ENCODE results near the gene EXD1.

The EXD1 gene

GRCh38 chr15:41194444-41194843, 36.1 kb downstream of the EXD1 start:
- Histone ChIP-seq H3K27ac (ENCODE audit: insufficient read depth, low read depth, low read length, poor library complexity, severe bottlenecking) (no peak overlapping the region), H3K4me1 (ENCODE audit: control insufficient read depth, insufficient read depth, low read length) (no peaks in the 10 kb centered on the region), H3K9me3 (ENCODE audit: control insufficient read depth, low read length) (no peaks in the 10 kb centered on the region), H3K4me3 (ENCODE audit: insufficient read depth, low read depth, low read length) (no peak overlapping the region), H3K27me3 (ENCODE audit: control insufficient read depth, insufficient read depth, low read length, poor library complexity, severe bottlenecking) (no peaks in the 10 kb centered on the region), H3K36me3 (ENCODE audit: control insufficient read depth, insufficient read depth, low read length) (no peaks in the 10 kb centered on the region)
- WGBS, 2 experiments, result 89% methylated on average over 1 of the region's 1 CpG; no CpG with 5 or more reads in 1 of the 2 experiments

DNA sequence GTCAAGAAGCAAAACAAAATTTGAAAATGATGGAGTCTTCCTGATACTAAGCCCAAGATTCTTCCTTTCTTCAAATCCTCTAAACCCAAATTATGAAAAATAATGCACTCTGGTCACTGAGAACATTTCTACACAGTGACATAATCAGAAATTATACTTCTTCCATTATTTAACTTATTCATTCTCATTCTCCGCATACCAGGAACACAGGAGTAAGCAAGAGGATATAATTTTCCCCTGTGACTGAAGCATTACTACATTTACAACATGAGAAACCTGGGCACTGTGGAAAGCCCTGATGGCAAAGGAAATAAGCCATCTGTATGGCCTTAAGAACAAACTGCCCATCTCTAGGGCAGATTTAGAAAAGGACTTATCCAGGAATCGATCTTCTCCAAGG, 47.0 kb downstream of the EXD1 start:
- Histone ChIP-seq H3K4me1 (ENCODE audit: control insufficient read depth, insufficient read depth, low read length) (no peaks in the 10 kb centered on the region), H3K27me3 (ENCODE audit: control insufficient read depth, insufficient read depth, low read length, poor library complexity, severe bottlenecking) (no peaks in the 10 kb centered on the region), H3K9me3 (ENCODE audit: control insufficient read depth, low read length) (no peaks in the 10 kb centered on the region), H3K36me3 (ENCODE audit: control insufficient read depth, insufficient read depth, low read length) (no peaks in the 10 kb centered on the region), H3K4me3 (ENCODE audit: insufficient read depth, low read depth, low read length) (no peak overlapping the region), H3K27ac (ENCODE audit: insufficient read depth, low read depth, low read length, poor library complexity, severe bottlenecking) (no peak overlapping the region)
- 89 to 92% methylated on average over 2 of the region's 2 CpGs for WGBS, 2 experiments

- Histone ChIP-seq H3K4me1 (ENCODE audit: control insufficient read depth, insufficient read depth, low read length) (no peaks in the 10 kb centered on the region), H3K4me3 (ENCODE audit: insufficient read depth, low read depth, low read length) (no peak overlapping the region), H3K27ac (ENCODE audit: insufficient read depth, low read depth, low read length, poor library complexity, severe bottlenecking) (no peak overlapping the region), H3K36me3 (ENCODE audit: control insufficient read depth, insufficient read depth, low read length) (no peaks in the 10 kb centered on the region), H3K9me3 (ENCODE audit: control insufficient read depth, low read length) (no peaks in the 10 kb centered on the region), H3K27me3 (ENCODE audit: control insufficient read depth, insufficient read depth, low read length, poor library complexity, severe bottlenecking) (no peaks in the 10 kb centered on the region)
- 81 to 84% methylated on average over 4 of the region's 4 CpGs for WGBS, 2 experiments
These were observed 48.3 kb downstream of the EXD1 start for GRCh38 chr15:41182266-41182665.

- no peaks in the 10 kb centered on the region for H3K4me1 ChIP-seq (ENCODE audit: control insufficient read depth, insufficient read depth, low read length)
- H3K9me3 ChIP-seq (ENCODE audit: control insufficient read depth, low read length), result no peaks in the 10 kb centered on the region
- H3K27me3 ChIP-seq (ENCODE audit: control insufficient read depth, insufficient read depth, low read length, poor library complexity, severe bottlenecking), result no peaks in the 10 kb centered on the region
- no peak overlapping the region for H3K27ac ChIP-seq (ENCODE audit: insufficient read depth, low read depth, low read length, poor library complexity, severe bottlenecking)
- H3K36me3 ChIP-seq (ENCODE audit: control insufficient read depth, insufficient read depth, low read length), result no peaks in the 10 kb centered on the region
- H3K4me3 ChIP-seq (ENCODE audit: insufficient read depth, low read depth, low read length), result no peak overlapping the region
- 88 to 93% methylated on average over 6 of the region's 6 CpGs for WGBS, 2 experiments
These were observed 50.3 kb downstream of the EXD1 start for GRCh38 chr15:41180206-41180789.

- 93 to 97% methylated on average over 4 of the region's 4 CpGs for WGBS, 2 experiments
- H3K4me1 ChIP-seq (ENCODE audit: control insufficient read depth, insufficient read depth, low read length), result no peaks in the 10 kb centered on the region
- H3K27ac ChIP-seq (ENCODE audit: insufficient read depth, low read depth, low read length, poor library complexity, severe bottlenecking), result no peak overlapping the region
- H3K9me3 ChIP-seq (ENCODE audit: control insufficient read depth, low read length), result no peaks in the 10 kb centered on the region
- no peak overlapping the region for H3K4me3 ChIP-seq (ENCODE audit: insufficient read depth, low read depth, low read length)
- no peaks in the 10 kb centered on the region for H3K27me3 ChIP-seq (ENCODE audit: control insufficient read depth, insufficient read depth, low read length, poor library complexity, severe bottlenecking)
- no peaks in the 10 kb centered on the region for H3K36me3 ChIP-seq (ENCODE audit: control insufficient read depth, insufficient read depth, low read length)
These were observed 60.8 kb downstream of the EXD1 start for GRCh38 chr15:41169781-41170180.

GRCh38 chr15:41169086-41169485, 61.5 kb downstream of the EXD1 start:
- Histone ChIP-seq H3K27me3 (ENCODE audit: control insufficient read depth, insufficient read depth, low read length, poor library complexity, severe bottlenecking) (no peaks in the 10 kb centered on the region), H3K27ac (ENCODE audit: insufficient read depth, low read depth, low read length, poor library complexity, severe bottlenecking) (no peak overlapping the region), H3K36me3 (ENCODE audit: control insufficient read depth, insufficient read depth, low read length) (no peaks in the 10 kb centered on the region), H3K4me3 (ENCODE audit: insufficient read depth, low read depth, low read length) (no peak overlapping the region), H3K9me3 (ENCODE audit: control insufficient read depth, low read length) (no peaks in the 10 kb centered on the region), H3K4me1 (ENCODE audit: control insufficient read depth, insufficient read depth, low read length) (no peaks in the 10 kb centered on the region)

DNA sequence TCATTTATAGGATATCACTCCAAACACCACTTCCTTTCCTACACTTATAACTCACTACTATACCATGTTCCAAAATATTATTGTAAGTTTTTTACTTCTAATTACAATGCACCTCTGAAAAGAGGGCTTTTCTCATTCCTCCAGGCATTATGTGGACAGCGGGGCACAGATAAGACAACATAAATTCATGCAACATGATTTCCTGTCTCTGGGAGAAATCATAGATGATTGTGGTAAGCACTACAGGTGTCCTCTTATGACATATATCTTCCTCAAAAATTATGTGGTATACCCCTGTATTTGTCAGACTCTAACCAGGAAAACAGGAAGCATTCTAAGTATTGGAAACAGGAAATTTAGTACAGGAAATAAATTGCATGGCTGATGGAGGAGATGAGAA, 68.8 kb downstream of the EXD1 start:
- Histone ChIP-seq H3K9me3 (ENCODE audit: control insufficient read depth, low read length) (no peaks in the 10 kb centered on the region), H3K4me1 (ENCODE audit: control insufficient read depth, insufficient read depth, low read length) (no peaks in the 10 kb centered on the region), H3K27me3 (ENCODE audit: control insufficient read depth, insufficient read depth, low read length, poor library complexity, severe bottlenecking) (no peaks in the 10 kb centered on the region), H3K27ac (ENCODE audit: insufficient read depth, low read depth, low read length, poor library complexity, severe bottlenecking) (no peak overlapping the region), H3K4me3 (ENCODE audit: insufficient read depth, low read depth, low read length) (no peak overlapping the region), H3K36me3 (ENCODE audit: control insufficient read depth, insufficient read depth, low read length) (no peaks in the 10 kb centered on the region)
- 89 to 100% methylated on average over 1 of the region's 1 CpG for WGBS, 2 experiments

DNA sequence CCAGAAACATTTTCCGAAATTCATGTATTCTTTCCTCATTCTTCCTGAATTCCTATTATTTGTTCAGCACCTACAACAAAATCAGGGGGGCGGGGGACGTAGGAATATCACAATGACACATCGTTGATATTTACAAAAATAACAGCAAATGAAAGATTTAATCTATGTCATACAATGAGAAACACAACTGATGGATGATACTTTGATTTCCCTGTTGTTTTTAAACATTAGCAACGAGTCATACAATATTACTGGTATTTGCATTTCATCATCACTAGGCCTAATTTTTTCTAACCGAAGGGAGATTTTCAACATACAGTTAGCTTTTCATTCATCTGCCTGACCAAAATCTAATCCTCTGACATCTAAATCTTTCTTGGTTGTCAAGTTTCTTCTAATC, 69.2 kb downstream of the EXD1 start:
- 92 to 96% methylated on average over 6 of the region's 6 CpGs for WGBS, 2 experiments
- H3K27me3 ChIP-seq (ENCODE audit: control insufficient read depth, insufficient read depth, low read length, poor library complexity, severe bottlenecking), result no peaks in the 10 kb centered on the region
- no peaks in the 10 kb centered on the region for H3K36me3 ChIP-seq (ENCODE audit: control insufficient read depth, insufficient read depth, low read length)

GRCh38 chr15:41160639-41161315, 69.8 kb downstream of the EXD1 start:
- H3K27me3 ChIP-seq (ENCODE audit: control insufficient read depth, insufficient read depth, low read length, poor library complexity, severe bottlenecking), result no peaks in the 10 kb centered on the region
- H3K27ac ChIP-seq (ENCODE audit: insufficient read depth, low read depth, low read length, poor library complexity, severe bottlenecking), result no peak overlapping the region
- WGBS, 2 experiments, result 95% methylated on average over 14 to 15 of the region's 15 CpGs
- H3K4me3 ChIP-seq (ENCODE audit: insufficient read depth, low read depth, low read length), result no peak overlapping the region
- H3K4me1 ChIP-seq (ENCODE audit: control insufficient read depth, insufficient read depth, low read length), result no peaks in the 10 kb centered on the region
- H3K36me3 ChIP-seq (ENCODE audit: control insufficient read depth, insufficient read depth, low read length), result no peaks in the 10 kb centered on the region
- H3K9me3 ChIP-seq (ENCODE audit: control insufficient read depth, low read length), result no peaks in the 10 kb centered on the region

More for the DNA sequence above, 69.2 kb downstream of the EXD1 start:
- H3K27ac ChIP-seq (ENCODE audit: insufficient read depth, low read depth, low read length, poor library complexity, severe bottlenecking), result no peak overlapping the region
- H3K4me3 ChIP-seq (ENCODE audit: insufficient read depth, low read depth, low read length), result no peak overlapping the region
- no peaks in the 10 kb centered on the region for H3K4me1 ChIP-seq (ENCODE audit: control insufficient read depth, insufficient read depth, low read length)
- H3K9me3 ChIP-seq (ENCODE audit: control insufficient read depth, low read length), result no peaks in the 10 kb centered on the region

DNA sequence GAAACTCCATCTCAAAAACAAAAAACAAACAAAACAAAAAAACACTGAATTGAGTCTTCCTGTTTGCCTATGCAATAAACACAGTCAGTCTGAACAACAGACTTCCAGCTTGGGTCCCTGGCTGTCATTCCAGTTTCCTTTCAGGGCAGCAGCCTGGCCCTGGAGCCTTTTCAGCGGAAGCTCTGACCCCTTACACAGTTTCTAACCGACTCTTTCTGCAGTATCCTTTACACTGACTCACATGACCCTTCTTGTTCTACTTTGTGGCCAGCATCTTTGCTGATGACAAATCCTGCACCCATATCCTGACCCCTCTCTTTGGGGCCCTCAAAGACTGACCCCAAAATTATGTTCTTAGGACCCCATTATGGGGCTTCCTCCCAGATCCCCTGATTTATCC, 76.1 kb downstream of the EXD1 start:
- H3K4me1 ChIP-seq (ENCODE audit: control insufficient read depth, insufficient read depth, low read length), result no peaks in the 10 kb centered on the region
- 88 to 91% methylated on average over 2 of the region's 2 CpGs for WGBS, 2 experiments

More for the DNA sequence above, 76.1 kb downstream of the EXD1 start:
- Histone ChIP-seq H3K4me3 (ENCODE audit: insufficient read depth, low read depth, low read length) (no peak overlapping the region), H3K36me3 (ENCODE audit: control insufficient read depth, insufficient read depth, low read length) (no peaks in the 10 kb centered on the region), H3K27ac (ENCODE audit: insufficient read depth, low read depth, low read length, poor library complexity, severe bottlenecking) (no peak overlapping the region), H3K27me3 (ENCODE audit: control insufficient read depth, insufficient read depth, low read length, poor library complexity, severe bottlenecking) (no peaks in the 10 kb centered on the region), H3K9me3 (ENCODE audit: control insufficient read depth, low read length) (no peaks in the 10 kb centered on the region)

Measured in ectodermal cell (in vitro differentiated cells).